Measurements from ENCODE around the gene PHACTR3.

PHACTR3 gene

DNA sequence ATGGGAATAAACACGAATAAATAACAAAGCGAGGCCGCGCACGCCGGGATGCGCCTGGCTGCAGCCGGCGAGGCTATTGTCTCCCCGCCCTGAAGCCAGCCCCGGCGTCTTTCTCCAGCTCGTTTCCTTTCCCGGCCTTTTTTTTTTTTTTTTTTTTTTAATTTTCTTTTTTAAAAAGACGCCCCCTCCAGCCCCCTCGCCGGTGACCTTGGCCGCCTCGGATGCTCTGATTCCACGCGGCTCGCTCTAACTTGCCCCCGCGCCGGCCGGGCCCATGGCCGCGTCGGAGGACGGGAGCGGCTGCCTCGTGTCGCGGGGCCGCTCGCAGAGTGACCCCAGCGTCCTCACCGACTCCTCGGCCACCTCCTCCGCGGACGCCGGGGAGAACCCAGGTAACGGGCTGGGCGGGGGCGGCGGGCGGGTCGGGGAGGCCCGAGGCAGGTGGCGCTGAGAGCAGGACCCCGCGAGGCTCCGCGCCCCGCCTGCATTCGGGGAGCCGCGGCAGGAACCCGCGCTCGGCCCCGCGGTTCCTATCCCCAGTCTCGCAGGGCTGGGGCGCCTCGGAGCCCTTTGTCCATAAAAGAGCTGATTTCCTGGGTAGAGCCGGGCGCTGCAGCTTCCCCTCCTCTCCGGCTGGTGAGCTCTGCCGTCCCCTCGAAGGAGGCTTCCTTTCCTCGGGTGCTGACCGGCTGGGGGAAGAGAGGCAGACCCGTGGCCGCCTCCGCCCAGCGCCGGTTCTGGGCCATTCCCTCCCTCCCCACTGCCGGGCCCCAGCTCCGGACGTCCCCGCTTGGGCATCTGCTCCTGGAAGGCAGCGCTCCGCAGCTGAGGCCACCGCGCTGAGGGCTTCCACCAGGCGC, 631 bp downstream of the PHACTR3 start:
- H3K4me3 ChIP-seq (ENCODE audit: low read length), result no peak overlapping the region
- TF ChIP-seq, protein P1, sequence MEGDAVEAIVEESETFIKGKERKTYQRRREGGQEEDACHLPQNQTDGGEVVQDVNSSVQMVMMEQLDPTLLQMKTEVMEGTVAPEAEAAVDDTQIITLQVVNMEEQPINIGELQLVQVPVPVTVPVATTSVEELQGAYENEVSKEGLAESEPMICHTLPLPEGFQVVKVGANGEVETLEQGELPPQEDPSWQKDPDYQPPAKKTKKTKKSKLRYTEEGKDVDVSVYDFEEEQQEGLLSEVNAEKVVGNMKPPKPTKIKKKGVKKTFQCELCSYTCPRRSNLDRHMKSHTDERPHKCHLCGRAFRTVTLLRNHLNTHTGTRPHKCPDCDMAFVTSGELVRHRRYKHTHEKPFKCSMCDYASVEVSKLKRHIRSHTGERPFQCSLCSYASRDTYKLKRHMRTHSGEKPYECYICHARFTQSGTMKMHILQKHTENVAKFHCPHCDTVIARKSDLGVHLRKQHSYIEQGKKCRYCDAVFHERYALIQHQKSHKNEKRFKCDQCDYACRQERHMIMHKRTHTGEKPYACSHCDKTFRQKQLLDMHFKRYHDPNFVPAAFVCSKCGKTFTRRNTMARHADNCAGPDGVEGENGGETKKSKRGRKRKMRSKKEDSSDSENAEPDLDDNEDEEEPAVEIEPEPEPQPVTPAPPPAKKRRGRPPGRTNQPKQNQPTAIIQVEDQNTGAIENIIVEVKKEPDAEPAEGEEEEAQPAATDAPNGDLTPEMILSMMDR (IDR thresholded peaks at IDR 0.05; ENCODE audit: insufficient read depth, low read depth, low read length, missing control alignments), result no peak
- DNase-seq (ENCODE audit: low read depth), result no peak

DNA sequence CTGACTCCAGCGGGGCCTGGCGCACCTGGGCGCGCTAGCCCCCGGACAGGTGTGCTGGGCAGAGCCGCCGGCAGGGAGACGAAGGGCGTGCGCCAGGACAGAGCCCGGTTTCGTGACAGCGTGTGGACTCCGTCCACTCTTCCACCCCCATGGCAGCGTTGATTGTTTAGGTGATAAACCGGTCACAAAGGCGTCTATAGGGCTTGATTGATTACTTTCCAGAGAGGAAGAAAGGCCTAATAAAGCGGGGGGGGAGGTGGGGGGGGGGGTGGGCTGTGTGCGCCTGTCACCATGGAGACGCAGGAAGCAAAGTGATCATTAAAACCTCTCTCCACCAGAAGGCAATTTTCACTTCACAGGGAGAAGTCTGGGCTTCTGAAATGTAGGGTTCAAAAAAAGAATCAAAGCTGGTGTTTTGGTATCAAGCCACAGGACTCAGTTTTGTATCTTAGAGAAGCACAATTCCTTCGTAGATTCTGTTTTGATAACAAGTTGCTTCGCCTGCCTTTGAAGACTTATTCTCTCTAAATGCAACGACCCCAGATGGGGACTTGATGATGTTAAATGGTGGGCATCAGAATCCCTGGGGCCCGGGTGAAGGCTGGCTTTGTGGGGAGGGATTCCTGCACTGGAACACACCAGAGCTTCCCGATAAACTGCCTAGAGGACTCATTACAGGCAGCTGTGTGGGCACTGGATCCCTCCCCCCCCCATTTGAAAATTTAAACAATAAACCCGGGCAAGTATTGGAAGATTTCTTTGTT, 1.4 kb downstream of the PHACTR3 start:
- no peak for DNase-seq (ENCODE audit: low read depth)
- H3K4me3 ChIP-seq (ENCODE audit: low read length), result no peak overlapping the region
- TF ChIP-seq, protein P1 (IDR thresholded peaks at IDR 0.05; ENCODE audit: insufficient read depth, low read depth, low read length, missing control alignments), result no peak

DNA sequence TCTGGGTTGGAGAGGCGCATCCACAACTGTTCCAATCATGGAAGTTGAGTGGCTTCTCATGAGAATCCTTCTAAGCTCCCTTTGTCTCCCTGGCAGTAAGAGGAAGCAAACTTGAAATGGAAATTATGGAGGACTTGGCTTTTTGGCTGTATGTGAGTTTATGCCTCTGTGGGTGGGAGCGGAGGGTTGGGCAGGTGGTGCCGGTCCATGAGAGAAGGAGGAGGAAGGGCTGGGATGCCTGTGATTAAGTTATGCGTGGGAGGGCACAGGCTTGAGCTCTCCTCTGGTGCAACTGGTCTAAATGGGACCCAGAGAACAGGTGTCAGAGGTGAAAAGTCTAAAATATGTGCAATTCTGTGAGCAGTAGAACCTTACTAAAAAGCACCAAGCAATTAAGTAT, 2.2 kb downstream of the PHACTR3 start:
- DNase-seq (ENCODE audit: low read depth), result no peak
- H3K4me3 ChIP-seq (ENCODE audit: low read length), result no peak overlapping the region
- TF ChIP-seq, protein P1 (IDR thresholded peaks at IDR 0.05; ENCODE audit: insufficient read depth, low read depth, low read length, missing control alignments), result no peak

DNA sequence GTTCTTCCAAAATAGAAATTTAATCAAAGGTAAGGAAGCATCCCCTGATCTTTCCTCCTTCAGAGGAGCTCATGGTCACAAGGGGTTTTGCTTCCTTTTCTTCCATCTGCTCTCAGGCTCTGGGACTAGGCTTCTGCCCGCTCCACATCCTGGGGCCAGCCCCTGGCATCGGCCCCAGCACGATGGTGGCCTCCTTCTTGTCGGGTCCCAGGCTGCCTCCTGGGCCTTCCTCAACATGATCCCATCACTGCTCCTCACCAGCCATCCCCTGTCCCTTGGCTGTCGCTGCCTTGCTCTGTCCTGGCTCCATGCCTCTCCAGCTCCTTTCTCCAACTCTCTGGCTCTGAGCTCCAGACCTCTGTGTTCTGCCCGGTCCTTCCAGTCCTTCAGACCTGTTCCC, 4.1 kb downstream of the PHACTR3 start:
- TF ChIP-seq, protein P1 (IDR thresholded peaks at IDR 0.05; ENCODE audit: insufficient read depth, low read depth, low read length, missing control alignments), result no peak
- no peak overlapping the region for H3K4me3 ChIP-seq (ENCODE audit: low read length)
- no peak for DNase-seq (ENCODE audit: low read depth)

DNA sequence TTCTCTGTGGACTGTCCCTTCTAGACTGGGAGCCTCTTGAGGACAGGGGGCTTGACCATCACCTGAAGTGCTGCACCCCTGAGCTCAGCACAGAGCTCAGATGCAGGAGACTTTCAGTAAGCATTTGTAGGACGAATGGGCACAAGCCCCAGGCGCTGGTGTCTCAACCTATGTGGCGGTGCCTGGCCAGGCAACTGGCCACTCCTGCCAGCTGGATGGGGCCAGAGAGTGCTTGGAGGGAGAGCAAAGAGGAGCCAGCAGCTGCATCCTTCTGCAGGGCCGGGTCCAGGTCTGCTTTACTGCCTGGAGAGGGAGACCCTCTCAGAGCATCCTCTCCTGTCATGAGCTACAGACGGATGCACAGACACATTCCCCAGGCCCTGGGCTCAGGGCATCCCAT, 4.5 kb downstream of the PHACTR3 start:
- H3K4me3 ChIP-seq (ENCODE audit: low read length), result no peak overlapping the region
- no peak for DNase-seq (ENCODE audit: low read depth)
- TF ChIP-seq, protein P1 (IDR thresholded peaks at IDR 0.05; ENCODE audit: insufficient read depth, low read depth, low read length, missing control alignments), result no peak

DNA sequence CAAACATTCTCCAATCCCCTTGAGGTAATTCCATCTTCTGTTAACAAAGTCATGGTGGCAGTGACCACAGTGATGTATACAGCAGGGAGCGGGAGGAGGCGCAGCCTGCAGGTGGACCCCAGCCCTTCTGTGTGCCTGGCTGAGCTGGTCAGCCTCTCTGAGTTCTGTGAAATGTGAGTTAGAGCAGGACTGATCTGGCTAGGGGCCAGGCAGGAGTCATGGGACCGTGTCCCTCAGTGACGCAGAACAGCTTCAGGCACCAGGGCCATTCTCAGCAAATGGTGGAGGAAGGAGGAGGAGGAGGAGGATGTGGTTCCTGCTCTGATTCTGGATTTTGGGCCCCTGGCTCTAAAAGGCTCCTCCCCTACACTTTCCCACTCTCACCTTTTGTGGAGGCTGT, 6.9 kb downstream of the PHACTR3 start:
- TF ChIP-seq, protein P1 (IDR thresholded peaks at IDR 0.05; ENCODE audit: insufficient read depth, low read depth, low read length, missing control alignments), result no peak
- H3K4me3 ChIP-seq (ENCODE audit: low read length), result no peak overlapping the region
- DNase-seq (ENCODE audit: low read depth), result no peak

All from epithelial cell of esophagus (primary cell).